SK-N-SH (cell line): Measurements from ENCODE around the gene MMS19. TPM values are rescaled to one million over a fixed set of nuclear protein-coding genes. Genes with fewer than 3 reads are reported as not detected.

Experiments used
- CTCF ChIA-PET: fragments of 300-600, 350-600 bp; formaldehyde crosslinking; extraction: SDS; loops from one replicate; lab custom pipeline; 2021; lab: Yijun Ruan, JAX
- POLR2A ChIA-PET: fragments of 350-600 bp; sonication (Branson Sonifier 250); formaldehyde crosslinking; extraction: SDS; loops from one replicate; lab custom pipeline; 2020; ENCODE audit warnings: antibody characterized with exemption, inconsistent platforms; lab: Yijun Ruan, JAX
- DNase-seq: peaks from one replicate; pipeline ENCODE4 v3.0.0; 2012
- H2AFZ ChIP-seq: fragments of 200-600 bp; sonication (generic); 2 replicates; pipeline ENCODE4 v1.8.1; 2016; ENCODE audit warnings: antibody characterized with exemption, mild to moderate bottlenecking, low read depth
- H3F3A ChIP-seq: fragments of 200-600 bp; sonication (generic); replicated peaks from 2 replicates; pipeline ENCODE3; 2016; ENCODE audit warnings: antibody characterized with exemption, mild to moderate bottlenecking; ENCODE audit not compliant: insufficient read depth
- H3K27ac ChIP-seq, 2 experiments: fragments of 200-500 bp in 1 of 2; fragments of 200-600 bp in 1 of 2; sonication (Bioruptor generic) in 1 of 2; sonication (generic), shearing (Covaris generic) in 1 of 2; 2 replicates each; pipeline versions ENCODE4 v1.5.1 to v1.6.1; 2014 to 2016; ENCODE audit warnings: low read depth in 2 of 2, inconsistent platforms in 1 of 2, low read length in 1 of 2, mild to moderate bottlenecking in 1 of 2, mixed read lengths in 1 of 2
- H3K27me3 ChIP-seq: fragments of 200-600 bp; sonication (generic), shearing (Covaris generic); 2 replicates; pipeline ENCODE4 v1.6.1; 2016; ENCODE audit warnings: mixed run types; ENCODE audit not compliant: insufficient read depth
- H3K36me3 ChIP-seq, 2 experiments: fragments of 200-500 bp in 1 of 2; fragments of 200-600 bp in 1 of 2; sonication (Bioruptor generic) in 1 of 2; sonication (generic) in 1 of 2; replicated peaks in 1 of 2; 2 replicates each; pipeline versions ENCODE3 to v1.5.1; 2014 to 2016; ENCODE audit warnings: low read length in 1 of 2, mild to moderate bottlenecking in 1 of 2; ENCODE audit not compliant: insufficient read depth in 2 of 2, control insufficient read depth in 1 of 2
- H3K4me1 ChIP-seq, 2 experiments: fragments of 200-500 bp in 1 of 2; fragments of 200-600 bp in 1 of 2; sonication (Bioruptor generic) in 1 of 2; sonication (generic), shearing (Covaris generic) in 1 of 2; 2 replicates each; pipeline versions ENCODE4 v1.5.1 to v1.6.1; 2014 to 2016; ENCODE audit warnings: low read depth in 1 of 2, low read length in 1 of 2, mixed run types in 1 of 2; ENCODE audit not compliant: insufficient read depth in 2 of 2, control insufficient read depth in 1 of 2
- H3K4me2 ChIP-seq: fragments of 200-600 bp; sonication (generic), shearing (Covaris generic); 2 replicates; pipeline ENCODE4 v1.6.1; 2017; ENCODE audit warnings: mixed run types
- H3K4me3 ChIP-seq, 2 experiments: fragments of 200-500 bp in 1 of 2; fragments of 200-600 bp in 1 of 2; sonication (Bioruptor generic) in 1 of 2; sonication (generic), shearing (Covaris generic) in 1 of 2; 2 replicates each; pipeline versions ENCODE4 v1.5.1 to v1.8.1; 2014 to 2016; ENCODE audit warnings: low read depth in 2 of 2, inconsistent platforms in 1 of 2, low read length in 1 of 2, mild to moderate bottlenecking in 1 of 2, mixed read lengths in 1 of 2, moderate library complexity in 1 of 2
- H3K79me2 ChIP-seq: fragments of 200-600 bp; sonication (generic); 2 replicates; pipeline ENCODE4 v1.8.1; 2017; ENCODE audit warnings: mild to moderate bottlenecking; ENCODE audit not compliant: insufficient read depth
- H3K9ac ChIP-seq: fragments of 200-600 bp; sonication (generic); 2 replicates; pipeline ENCODE4 v1.6.1; 2017; ENCODE audit warnings: mixed run types
- H3K9me2 ChIP-seq: fragments of 200-600 bp; sonication (generic); 2 replicates; pipeline ENCODE4 v1.6.1; 2017; ENCODE audit warnings: mixed run types
- H3K9me3 ChIP-seq: fragments of 200-600 bp; sonication (generic); 2 replicates; pipeline ENCODE4 v1.6.1; 2017; ENCODE audit warnings: mixed run types, mild to moderate bottlenecking, moderate library complexity
- H4K20me1 ChIP-seq: fragments of 200-600 bp; sonication (generic); 2 replicates; pipeline ENCODE4 v1.6.1; 2017; ENCODE audit warnings: mild to moderate bottlenecking, mixed run types; ENCODE audit not compliant: insufficient read depth
- CHD2 ChIP-seq: fragments of 150-350 bp; IDR thresholded peaks from 2 replicates; pipeline ENCODE4 v1.6.1; 2018; ENCODE audit warnings: low read length; ENCODE audit not compliant: partially characterized antibody
- GABPA ChIP-seq: IDR thresholded peaks from 2 replicates; pipeline ENCODE4 v1.4.0; 2012; ENCODE audit warnings: low read depth, mild to moderate bottlenecking
- JUND ChIP-seq: IDR thresholded peaks from 2 replicates; pipeline ENCODE4 v1.4.0; 2012
- MEF2A ChIP-seq: IDR thresholded peaks from 2 replicates; pipeline ENCODE4 v1.4.0; 2012; ENCODE audit warnings: low read depth, borderline replicate concordance
- POLR2AphosphoS5 ChIP-seq: IDR thresholded peaks from 2 replicates; pipeline ENCODE4 v1.6.1; 2012; ENCODE audit warnings: low read depth, low read length
- RAD21 ChIP-seq: IDR thresholded peaks from 2 replicates; pipeline ENCODE4 v1.6.1; 2012; ENCODE audit warnings: mild to moderate bottlenecking, low read length
- SIN3A ChIP-seq: IDR thresholded peaks from 2 replicates; pipeline ENCODE4 v1.6.1; 2012; ENCODE audit warnings: low read depth, mild to moderate bottlenecking, low read length, moderate library complexity, borderline replicate concordance
- SMC3 ChIP-seq: IDR thresholded peaks from 2 replicates; pipeline ENCODE4 v1.6.1; 2012; ENCODE audit warnings: low read depth, low read length, improper control_type of control experiment
- TAF1 ChIP-seq: IDR thresholded peaks from 2 replicates; pipeline ENCODE4 v1.6.1; 2012; ENCODE audit warnings: low read depth, mild to moderate bottlenecking, low read length, moderate library complexity, borderline replicate concordance
- TCF12 ChIP-seq: IDR thresholded peaks from 2 replicates; pipeline ENCODE4 v1.4.0; 2012
- WGBS: methylation state at CpG from one replicate; pipeline ENCODE4 v1.1.6; 2017; ENCODE audit warnings: low lambda C conversion rate; 5-methylcytosine and 5-hydroxymethylcytosine counted together
- polyA plus RNA-seq, 3 experiments: library from polyadenylated mRNA; depleted of rRNA; stranded (reverse); fragments of >200 nt; gene quantifications; 2 replicates each; pipeline ENCODE4 v1.2.3, GENCODE V29; 2012
- TF ChIP-seq, protein P1 (sequence below): IDR thresholded peaks from 2 replicates; pipeline ENCODE4; 2012
- TF ChIP-seq, protein P2 (sequence below): fragments of 200-600 bp; sonication (generic); IDR thresholded peaks from 2 replicates; pipeline ENCODE4 v1.6.1; 2017; ENCODE audit warnings: antibody characterized with exemption, mild to moderate bottlenecking, moderate library complexity

The MMS19 gene
- polyA plus RNA-seq, 1 of the 3 experiments (the other 2 are of a cell fraction), result 56.9 TPM

GRCh38 chr10:97464226-97464625 lies 34.0 kb downstream of the MMS19 start (continued):
- TF ChIP-seq, protein P1, sequence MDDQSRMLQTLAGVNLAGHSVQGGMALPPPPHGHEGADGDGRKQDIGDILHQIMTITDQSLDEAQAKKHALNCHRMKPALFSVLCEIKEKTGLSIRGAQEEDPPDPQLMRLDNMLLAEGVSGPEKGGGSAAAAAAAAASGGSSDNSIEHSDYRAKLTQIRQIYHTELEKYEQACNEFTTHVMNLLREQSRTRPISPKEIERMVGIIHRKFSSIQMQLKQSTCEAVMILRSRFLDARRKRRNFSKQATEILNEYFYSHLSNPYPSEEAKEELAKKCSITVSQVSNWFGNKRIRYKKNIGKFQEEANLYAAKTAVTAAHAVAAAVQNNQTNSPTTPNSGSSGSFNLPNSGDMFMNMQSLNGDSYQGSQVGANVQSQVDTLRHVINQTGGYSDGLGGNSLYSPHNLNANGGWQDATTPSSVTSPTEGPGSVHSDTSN, result no peak
- TF ChIP-seq TAF1, result no peak

DNA sequence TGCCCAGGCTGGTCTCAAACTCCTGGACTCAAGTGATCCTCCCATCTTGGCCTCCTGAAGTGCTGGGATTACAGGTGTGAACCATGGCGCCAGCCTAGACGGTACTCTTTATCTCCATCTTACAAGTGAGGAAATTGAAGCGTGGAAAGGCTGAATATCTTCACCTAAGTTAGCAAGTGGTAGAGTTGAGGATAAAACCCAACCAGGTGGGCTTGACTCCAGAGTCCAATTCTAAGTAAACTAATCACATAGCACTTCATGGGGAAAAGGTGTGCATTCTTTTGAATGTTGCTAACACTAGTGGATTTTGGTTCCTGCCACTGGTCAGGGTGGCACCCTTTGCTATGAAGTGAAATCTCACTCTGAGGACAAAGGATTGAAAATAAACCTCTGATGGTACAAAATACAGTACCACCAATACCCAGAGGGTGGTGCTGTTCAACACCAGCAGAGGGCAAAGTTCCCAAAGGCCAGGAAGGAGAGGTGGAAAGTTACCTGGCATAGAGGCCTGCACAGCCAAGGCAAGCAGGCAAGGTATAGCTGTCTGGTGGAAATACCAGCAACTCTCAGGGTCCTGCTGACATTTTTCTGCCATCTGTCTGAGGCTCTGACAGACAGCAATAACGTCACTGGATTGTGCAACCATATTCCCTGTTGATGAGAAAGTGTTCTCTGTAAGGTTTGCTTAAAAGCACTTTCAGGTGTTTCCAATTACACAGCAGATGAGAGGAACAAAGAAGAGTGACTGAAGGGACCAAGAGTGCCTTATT lies 34.7 kb downstream of the MMS19 start:
- no peak overlapping the region for H2AFZ ChIP-seq
- peak; percentile 70 for DNase-seq
- no peaks in the 10 kb centered on the region for H3K27me3 ChIP-seq
- no peaks in the 10 kb centered on the region for H3K9me2 ChIP-seq
- peaks cover 61 to 70% of the 10 kb centered on the region in 2 experiments for H3K36me3 ChIP-seq
- CTCF ChIA-PET, result interaction anchor here (0.8 to 8.7 kb wide), 19 partner anchors 10 to 149 kb away, joined by 3 to 132 read pairs (median 5); partner anchors contain the start of gene ANKRD2
- TF ChIP-seq MEF2A (no peak), GABPA (no peak), SIN3A (0 out of 2 replicates have a peak, but pooled peaks have one; percentile 48), SMC3 (peak; percentile 84), CHD2 (peak; percentile 10), JUND (no peak), RAD21 (peak; percentile 83), POLR2AphosphoS5 (no peak; the same call in 1 of the 2 replicates), TCF12 (peak; percentile 58; the same call in 1 of the 2 replicates)
- TF ChIP-seq, protein P2, sequence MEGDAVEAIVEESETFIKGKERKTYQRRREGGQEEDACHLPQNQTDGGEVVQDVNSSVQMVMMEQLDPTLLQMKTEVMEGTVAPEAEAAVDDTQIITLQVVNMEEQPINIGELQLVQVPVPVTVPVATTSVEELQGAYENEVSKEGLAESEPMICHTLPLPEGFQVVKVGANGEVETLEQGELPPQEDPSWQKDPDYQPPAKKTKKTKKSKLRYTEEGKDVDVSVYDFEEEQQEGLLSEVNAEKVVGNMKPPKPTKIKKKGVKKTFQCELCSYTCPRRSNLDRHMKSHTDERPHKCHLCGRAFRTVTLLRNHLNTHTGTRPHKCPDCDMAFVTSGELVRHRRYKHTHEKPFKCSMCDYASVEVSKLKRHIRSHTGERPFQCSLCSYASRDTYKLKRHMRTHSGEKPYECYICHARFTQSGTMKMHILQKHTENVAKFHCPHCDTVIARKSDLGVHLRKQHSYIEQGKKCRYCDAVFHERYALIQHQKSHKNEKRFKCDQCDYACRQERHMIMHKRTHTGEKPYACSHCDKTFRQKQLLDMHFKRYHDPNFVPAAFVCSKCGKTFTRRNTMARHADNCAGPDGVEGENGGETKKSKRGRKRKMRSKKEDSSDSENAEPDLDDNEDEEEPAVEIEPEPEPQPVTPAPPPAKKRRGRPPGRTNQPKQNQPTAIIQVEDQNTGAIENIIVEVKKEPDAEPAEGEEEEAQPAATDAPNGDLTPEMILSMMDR, result peak; percentile 89
- peak overlapping the region; percentile 32 to 59; a peak in 3 of 4 replicates for H3K27ac ChIP-seq
- peaks cover 27% of the 10 kb centered on the region for H3F3A ChIP-seq
- POLR2A ChIA-PET, result interaction anchor here (1.1 kb wide), 1 partner anchor 90 kb away, joined by 4 read pairs; no protein-coding TSS in a partner anchor
- WGBS, result 50% methylated on average over 4 of the region's 4 CpGs
- H3K4me1 ChIP-seq, result peaks cover 0 to 4% of the 10 kb centered on the region in 2 experiments; a peak in 2 of 4 replicates
- H3K9ac ChIP-seq, result no peak overlapping the region
- H3K4me2 ChIP-seq, result no peak overlapping the region
- H3K4me3 ChIP-seq, result no peak overlapping the region
- H3K79me2 ChIP-seq, result no peaks in the 10 kb centered on the region
- 0 out of 2 replicates have a peak, but pooled peaks cover 7% of the 10 kb centered on the region for H4K20me1 ChIP-seq
- H3K9me3 ChIP-seq, result no peaks in the 10 kb centered on the region
